Uterus (tissue), 2 donors: ENCODE data around the gene HOMER2.

Experiments used
- CTCF ChIP-seq, 4 experiments: fragments of 200-600 bp in 2 of 4; fragments of 450-650 bp in 2 of 4; sonication (generic) in 2 of 4; IDR thresholded peaks; one replicate each; pipeline ENCODE4 v1.5.1; 2016 to 2019; ENCODE audit warnings: antibody characterized with exemption in 4 of 4, mild to moderate bottlenecking in 2 of 4, moderate library complexity in 1 of 4
- POLR2A ChIP-seq, 2 donors: fragments of 450-650 bp; IDR thresholded peaks; one replicate each; pipeline ENCODE4 v1.6.1; 2016; ENCODE audit warnings: antibody characterized with exemption in 2 of 2, mild to moderate bottlenecking in 1 of 2, moderate library complexity in 1 of 2

GRCh38 chr15:82890338-82890994 is 62.1 kb downstream of the HOMER2 start:
- no peak for TF ChIP-seq CTCF (IDR thresholded peaks at IDR 0.05)
- no peak for TF ChIP-seq POLR2A (IDR thresholded peaks at IDR 0.05)
